Measurements from ENCODE around the gene MYH13.
"Not testable (repeated sequence)": the region's sequence is repeated elsewhere in the genome, so short reads cannot be mapped to it uniquely, and the experiment has no call there.

The MYH13 gene

GRCh38 chr17:10295728-10296343 lies 77.0 kb downstream of the MYH13 start:
- H3K4me3 ChIP-seq (ENCODE audit: low read depth, low read length) = no peak overlapping the region
- no peaks in the 10 kb centered on the region for H3K36me3 ChIP-seq (replicated peaks)
- no peak overlapping the region for H3K27ac ChIP-seq
- H3K27me3 ChIP-seq (replicated peaks) = no peaks in the 10 kb centered on the region
- in situ Hi-C loops (cut with HindIII; ENCODE audit: low pct_ligation_motif_present, low sequenced_read_pairs) = no loop called here
- TF ChIP-seq CTCF (IDR thresholded peaks at IDR 0.05; ENCODE audit: low read depth, low read length, missing control alignments) = peak; percentile 53
- peak; percentile 7 for DNase-seq

- no peak overlapping the region for H3K4me3 ChIP-seq (ENCODE audit: low read depth, low read length)
- no peaks in the 10 kb centered on the region for H3K27me3 ChIP-seq (replicated peaks)
- no peak overlapping the region for H3K27ac ChIP-seq
- no peak for TF ChIP-seq CTCF (IDR thresholded peaks at IDR 0.05; ENCODE audit: low read depth, low read length, missing control alignments)
- DNase-seq = no peak
- in situ Hi-C loops (cut with HindIII; ENCODE audit: low pct_ligation_motif_present, low sequenced_read_pairs) = no loop called here
- H3K36me3 ChIP-seq (replicated peaks) = no peaks in the 10 kb centered on the region
These were observed 78.6 kb downstream of the MYH13 start for GRCh38 chr17:10294180-10294579.

- no peak overlapping the region for H3K27ac ChIP-seq
- H3K27me3 ChIP-seq (replicated peaks) = no peaks in the 10 kb centered on the region
- H3K4me3 ChIP-seq (ENCODE audit: low read depth, low read length) = no peak overlapping the region
- H3K36me3 ChIP-seq (replicated peaks) = no peaks in the 10 kb centered on the region
- TF ChIP-seq CTCF (IDR thresholded peaks at IDR 0.05; ENCODE audit: low read depth, low read length, missing control alignments) = no peak
- DNase-seq = no peak
- in situ Hi-C loops (cut with HindIII; ENCODE audit: low pct_ligation_motif_present, low sequenced_read_pairs) = no loop called here
These were observed 80.5 kb downstream of the MYH13 start for GRCh38 chr17:10292057-10292937.

- in situ Hi-C loops (cut with HindIII; ENCODE audit: low pct_ligation_motif_present, low sequenced_read_pairs); H3K27ac ChIP-seq; DNase-seq; H3K36me3 ChIP-seq (replicated peaks); H3K4me3 ChIP-seq (ENCODE audit: low read depth, low read length); H3K27me3 ChIP-seq (replicated peaks): not testable (repeated sequence)
These were observed 81.2 kb downstream of the MYH13 start for GRCh38 chr17:10291576-10291975.

- Histone ChIP-seq H3K36me3 (replicated peaks) (no peaks in the 10 kb centered on the region), H3K4me3 (ENCODE audit: low read depth, low read length) (no peak overlapping the region), H3K27ac (no peak overlapping the region), H3K27me3 (replicated peaks) (no peaks in the 10 kb centered on the region)
- TF ChIP-seq CTCF (IDR thresholded peaks at IDR 0.05; ENCODE audit: low read depth, low read length, missing control alignments) = no peak
- no peak for DNase-seq
- in situ Hi-C loops (cut with HindIII; ENCODE audit: low pct_ligation_motif_present, low sequenced_read_pairs) = no loop called here
These were observed 82.8 kb downstream of the MYH13 start for GRCh38 chr17:10290041-10290440.

- in situ Hi-C loops (cut with HindIII; ENCODE audit: low pct_ligation_motif_present, low sequenced_read_pairs) = no loop called here
- no peak for TF ChIP-seq CTCF (IDR thresholded peaks at IDR 0.05; ENCODE audit: low read depth, low read length, missing control alignments)
- H3K27me3 ChIP-seq (replicated peaks) = no peaks in the 10 kb centered on the region
- no peak overlapping the region for H3K27ac ChIP-seq
- no peak overlapping the region for H3K4me3 ChIP-seq (ENCODE audit: low read depth, low read length)
- no peak for DNase-seq
- no peaks in the 10 kb centered on the region for H3K36me3 ChIP-seq (replicated peaks)
These were observed 86.5 kb downstream of the MYH13 start for GRCh38 chr17:10286324-10286723.
